GM12892 (cell line): ENCODE measurements around the gene TAS1R2.
A peak's percentile ranks its signal among the peaks of the same experiment; 100 is the strongest.

ENCODE experiments used
- DNase-seq: peaks from one replicate; pipeline ENCODE4 v3.0.0; 2011; ENCODE audit not compliant: insufficient read length
- FAIRE-seq: peaks from 2 replicates; lab custom pipeline; 2011; peaks lifted over from hg19 to GRCh38; lab: Jason Lieb, UNC
- POLR2A ChIP-seq: IDR thresholded peaks from 2 replicates; pipeline ENCODE4 v1.6.1; 2011; ENCODE audit warnings: low read depth, low read length, control low read depth
- POLR2AphosphoS5 ChIP-seq: IDR thresholded peaks from 2 replicates; pipeline ENCODE4 v1.6.1; 2011; ENCODE audit warnings: low read depth, low read length, control low read depth
- TAF1 ChIP-seq: IDR thresholded peaks from 2 replicates; pipeline ENCODE4 v1.6.1; 2011; ENCODE audit warnings: low read depth, mild to moderate bottlenecking, control low read depth, low read length, borderline replicate concordance

Gene TAS1R2

DNA sequence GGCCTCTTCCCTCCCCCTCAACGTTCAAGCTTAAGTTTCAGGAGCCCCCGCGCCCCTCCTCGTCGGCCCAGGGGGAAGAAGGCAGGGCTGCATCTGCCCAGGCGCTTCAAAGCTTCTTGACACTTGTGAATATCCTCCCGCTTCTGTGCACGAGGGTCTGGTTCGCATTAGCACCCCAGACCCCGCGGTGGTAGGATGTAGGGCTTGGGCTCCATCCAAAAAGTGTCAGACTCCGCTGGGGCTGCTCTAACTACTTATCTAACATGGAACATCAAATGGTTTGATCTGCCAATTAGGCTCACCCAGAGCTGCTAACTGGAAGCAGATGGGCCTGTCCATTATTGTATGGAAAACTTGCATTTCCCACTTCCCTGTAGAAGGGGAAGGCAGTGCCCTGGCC lies 28.9 kb downstream of the TAS1R2 start:
- DNase-seq (no peak), FAIRE-seq (no peak)

DNA sequence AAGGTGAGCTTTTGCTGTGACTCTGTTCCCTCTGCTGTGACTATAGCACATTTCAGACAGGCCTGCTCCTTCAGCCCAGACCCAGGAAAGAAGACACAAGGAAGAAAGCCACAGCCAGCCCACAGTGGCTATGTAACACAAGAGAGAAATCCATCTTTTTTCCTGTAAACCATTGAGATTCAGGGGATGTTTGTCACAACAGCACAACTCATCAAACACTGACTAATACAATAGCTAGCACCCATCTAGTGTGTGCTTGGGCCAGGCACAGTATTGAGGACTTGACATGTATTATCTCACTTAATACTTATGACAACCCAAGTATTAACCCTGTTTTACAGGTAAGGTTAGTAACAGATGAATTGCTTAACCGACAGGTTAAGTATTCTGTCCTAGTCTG lies 29.8 kb downstream of the TAS1R2 start:
- FAIRE-seq (no peak), DNase-seq (no peak)
- TF ChIP-seq POLR2AphosphoS5 (no peak), TAF1 (no peak), POLR2A (no peak)

More for the DNA sequence above, 28.9 kb downstream of the TAS1R2 start:
- no peak for TF ChIP-seq POLR2AphosphoS5
- TF ChIP-seq POLR2A: no peak
- no peak for TF ChIP-seq TAF1

DNA sequence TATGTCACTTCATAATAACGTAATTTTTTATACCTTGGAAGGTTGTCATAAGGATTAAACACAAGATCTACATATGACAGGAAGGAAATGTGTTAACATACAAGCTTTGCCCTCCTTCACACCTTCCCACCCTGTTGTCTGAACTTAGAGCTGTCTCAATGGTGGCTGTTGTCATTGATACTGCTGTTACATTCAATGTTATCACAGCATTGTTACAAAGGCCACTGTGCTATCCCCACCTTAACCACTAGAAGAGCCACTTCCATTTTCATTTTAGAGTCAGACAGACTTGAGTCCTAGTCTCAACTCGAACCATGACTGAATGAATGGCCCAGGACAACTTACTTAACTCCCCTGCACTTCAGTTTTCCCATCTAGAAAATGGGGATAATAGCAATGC lies 31.2 kb downstream of the TAS1R2 start:
- FAIRE-seq (no peak), DNase-seq (no peak)
- TF ChIP-seq POLR2A (no peak), TAF1 (no peak), POLR2AphosphoS5 (no peak)

DNA sequence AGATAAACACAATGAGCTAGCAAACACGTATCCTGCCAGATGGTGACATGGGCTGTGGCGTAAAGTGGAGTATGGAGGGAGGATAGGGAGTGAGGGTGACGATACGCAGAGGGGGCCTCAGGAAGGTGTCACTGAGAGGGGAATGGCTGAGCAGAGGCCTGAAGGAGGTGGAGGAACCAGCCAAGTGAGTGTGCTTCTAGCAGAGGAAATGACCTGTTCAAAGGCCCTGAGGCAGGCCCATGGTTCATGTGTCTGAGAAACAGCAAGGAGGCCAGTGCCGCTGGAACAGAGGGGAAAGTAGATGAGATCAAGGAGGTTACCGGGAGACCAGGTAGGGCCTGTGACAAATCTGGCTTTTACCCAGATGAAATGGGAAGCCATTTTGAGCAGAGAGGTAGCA lies 36.0 kb downstream of the TAS1R2 start:
- DNase-seq (no peak), FAIRE-seq (no peak)
- TF ChIP-seq POLR2A (no peak), TAF1 (no peak)

DNA sequence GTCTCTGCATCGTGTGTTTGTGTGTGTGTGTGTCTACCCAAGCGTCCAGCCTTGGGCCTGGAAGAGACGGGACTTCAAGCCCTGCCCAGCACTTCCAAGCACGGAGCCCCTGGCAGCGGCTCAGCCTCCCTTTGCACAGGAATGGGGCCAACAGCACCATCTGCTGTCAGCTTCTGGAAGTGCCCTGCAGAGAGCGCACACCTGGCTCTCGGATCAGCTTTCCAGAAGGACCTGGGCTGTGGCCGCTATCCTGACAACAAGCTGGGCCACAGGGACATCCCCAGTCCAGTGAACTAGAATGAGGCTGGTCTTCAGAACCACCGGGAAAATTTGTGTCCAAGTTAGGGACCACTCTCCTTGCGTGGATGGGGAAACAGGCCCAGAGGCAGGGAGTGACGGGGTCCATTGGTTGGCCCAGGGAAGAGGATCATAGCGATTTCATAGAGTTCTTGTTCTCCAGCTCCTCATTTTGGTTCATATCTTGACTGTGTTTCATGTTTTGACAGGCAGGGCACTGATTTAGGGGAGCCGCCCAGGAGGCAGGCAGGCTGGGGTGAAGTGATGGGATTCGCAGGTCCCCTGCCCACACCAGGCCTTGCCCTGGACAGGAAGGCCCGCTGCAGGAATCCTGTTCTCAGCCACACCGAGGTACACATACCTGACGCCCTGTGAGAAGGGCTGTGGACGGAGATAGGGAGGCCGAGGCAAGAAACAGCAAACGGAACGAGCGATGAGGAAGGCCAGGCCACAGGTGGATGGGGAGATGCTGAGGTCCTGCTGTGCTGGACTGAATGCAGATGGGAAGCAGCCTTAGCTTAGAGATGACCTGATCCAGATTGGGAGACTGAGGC lies 38.4 kb downstream of the TAS1R2 start:
- FAIRE-seq (peak; percentile 82), DNase-seq (peak; percentile 76)

DNA sequence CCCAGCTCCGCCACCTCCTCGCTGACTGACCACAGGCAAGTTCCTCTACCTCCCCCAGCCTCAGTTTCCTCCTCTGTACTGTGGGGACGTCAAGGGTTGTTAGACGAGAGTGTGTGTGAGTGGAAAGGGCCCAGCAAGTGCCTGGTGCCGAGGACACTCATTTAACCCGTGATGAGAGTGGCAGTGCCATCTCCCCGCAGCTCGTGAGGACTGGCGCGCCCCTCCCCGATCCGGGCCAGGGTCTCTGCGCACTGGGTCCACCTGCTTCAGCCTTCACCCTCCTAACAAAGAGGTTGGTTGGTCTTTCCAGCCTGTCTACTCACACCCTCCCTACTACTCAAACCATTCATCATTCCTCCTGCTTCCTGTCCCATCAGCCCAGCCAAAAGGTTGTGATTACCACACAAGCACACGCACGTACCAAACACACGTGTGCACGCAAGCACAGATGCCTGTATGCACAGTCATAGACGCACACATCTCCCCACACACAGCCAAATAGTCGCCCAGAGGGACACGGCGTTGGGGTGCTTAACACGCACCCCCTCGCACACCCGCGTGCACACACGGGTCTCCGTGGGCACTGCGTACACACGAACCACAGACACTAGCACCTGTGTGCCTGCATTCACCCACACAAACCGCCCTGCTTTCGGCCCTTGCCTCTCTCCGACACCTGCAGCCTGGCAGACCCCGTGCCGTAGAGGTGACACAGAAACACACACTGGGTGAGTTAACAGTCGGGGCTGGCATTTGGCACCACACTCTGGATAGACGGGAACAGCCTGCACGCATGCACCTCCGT lies 39.3 kb downstream of the TAS1R2 start:
- DNase-seq (no peak), FAIRE-seq (no peak)
- TF ChIP-seq POLR2AphosphoS5 (no peak), TAF1 (no peak), POLR2A (no peak)

More for the DNA sequence above, 38.4 kb downstream of the TAS1R2 start:
- TF ChIP-seq TAF1 (no peak), POLR2A (no peak), POLR2AphosphoS5 (no peak)

DNA sequence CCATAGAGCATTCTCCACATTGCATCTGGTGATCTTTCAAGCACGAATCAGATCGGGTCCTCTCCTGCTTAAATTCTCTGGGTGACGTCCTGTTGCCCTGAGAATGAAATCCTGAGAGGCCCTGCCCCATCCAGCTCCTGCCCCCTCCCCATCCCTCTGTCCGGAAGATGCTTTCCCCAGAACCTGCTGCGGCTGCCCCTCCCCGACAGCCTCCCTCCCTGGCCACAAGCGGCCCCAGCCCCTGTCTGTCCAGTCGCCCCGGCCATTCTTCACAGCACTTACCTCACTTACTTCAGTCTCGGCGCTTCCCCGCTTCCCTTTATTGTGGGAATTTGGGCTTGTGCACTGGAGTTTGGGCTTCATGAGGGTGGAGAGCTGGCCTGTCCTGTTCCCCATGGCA lies 40.3 kb downstream of the TAS1R2 start:
- DNase-seq (no peak), FAIRE-seq (no peak)
- TF ChIP-seq POLR2AphosphoS5 (no peak), POLR2A (no peak), TAF1 (no peak)

- no peak for DNase-seq
Observed at GRCh38 chr1:18817795-18818435, 41.5 kb downstream of the TAS1R2 start.

GRCh38 chr1:18817316-18817715 lies 42.1 kb downstream of the TAS1R2 start:
- no peak for FAIRE-seq
- DNase-seq: no peak
- TF ChIP-seq TAF1: no peak
- TF ChIP-seq POLR2A: no peak

More at GRCh38 chr1:18817795-18818435, 41.5 kb downstream of the TAS1R2 start:
- FAIRE-seq: no peak
- TF ChIP-seq POLR2AphosphoS5 (no peak), POLR2A (no peak), TAF1 (no peak)

DNA sequence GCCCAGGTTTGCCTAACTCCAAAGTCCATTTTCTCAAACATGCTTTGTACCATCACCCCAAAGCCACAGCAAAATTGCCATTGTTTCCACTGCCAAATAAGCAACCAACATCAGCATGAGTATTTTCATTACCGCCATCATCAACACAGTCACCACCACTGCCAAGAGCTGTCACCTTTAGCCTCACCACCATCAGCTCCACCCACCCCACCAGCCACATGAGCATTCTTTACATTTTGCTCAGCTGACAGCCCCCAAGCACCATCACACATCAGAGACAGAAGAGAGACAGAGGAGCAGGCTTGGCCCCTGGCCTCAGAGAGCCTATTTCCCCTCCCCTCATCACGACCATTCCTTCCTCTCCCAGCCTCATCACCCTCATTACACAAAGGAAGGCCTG lies 42.7 kb downstream of the TAS1R2 start:
- FAIRE-seq: no peak
- DNase-seq: no peak
- TF ChIP-seq POLR2AphosphoS5 (no peak), TAF1 (no peak), POLR2A (no peak)

- FAIRE-seq (no peak), DNase-seq (no peak)
- TF ChIP-seq TAF1 (no peak), POLR2A (no peak), POLR2AphosphoS5 (no peak)
Observed at GRCh38 chr1:18814874-18815531, 44.5 kb downstream of the TAS1R2 start.
